Activated naive CD8-positive, alpha-beta T cell (primary cell): ENCODE data around the gene APOF.
"Not testable (repeated sequence)": the region's sequence is repeated elsewhere in the genome, so short reads cannot be mapped to it uniquely, and the experiment has no call there.

ENCODE experiments used
- H3K27ac Mint-ChIP-seq: one replicate; pipeline ENCODE4 v1.8.0; 2021; ENCODE audit warnings: mixed read lengths
- H3K27me3 Mint-ChIP-seq: one replicate; pipeline ENCODE4 v1.8.0; 2021; ENCODE audit warnings: mixed read lengths
- H3K36me3 Mint-ChIP-seq: one replicate; pipeline ENCODE4 v1.8.0; 2021; ENCODE audit warnings: mixed read lengths
- H3K4me1 Mint-ChIP-seq: one replicate; pipeline ENCODE4 v1.8.0; 2021; ENCODE audit warnings: low read depth, mixed read lengths
- H3K4me3 Mint-ChIP-seq: one replicate; pipeline ENCODE4 v1.8.0; 2021; ENCODE audit warnings: mild to moderate bottlenecking, mixed read lengths
- H3K9me3 Mint-ChIP-seq: one replicate; pipeline ENCODE4 v1.8.0; 2021; ENCODE audit warnings: low read depth, mixed read lengths

Gene APOF

DNA sequence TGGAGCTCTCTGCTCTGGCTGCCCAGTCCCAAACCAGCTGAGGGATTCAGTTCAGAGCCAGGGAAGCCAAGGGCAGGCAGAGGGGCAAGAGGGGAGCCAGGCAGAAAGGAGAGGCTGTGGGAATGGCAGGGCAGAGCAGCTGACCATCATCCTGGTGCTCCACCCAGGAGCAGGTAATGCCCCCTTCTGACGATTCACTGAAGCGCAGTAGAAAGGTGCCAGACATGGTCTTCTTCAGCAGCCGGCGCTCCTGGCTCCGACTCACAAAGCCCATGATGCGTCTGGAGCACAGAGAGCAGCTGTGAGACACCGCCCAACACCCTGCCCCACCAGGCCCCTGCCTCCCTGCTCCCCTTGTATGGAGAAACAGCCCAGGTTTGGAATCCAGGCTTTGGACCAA, 16.0 kb downstream of the APOF start:
- Mint-ChIP-seq H3K9me3 (no peaks in the 10 kb centered on the region), H3K4me3 (no peak overlapping the region), H3K27ac (no peak overlapping the region), H3K27me3 (no peaks in the 10 kb centered on the region), H3K36me3 (peaks cover 8% of the 10 kb centered on the region), H3K4me1 (peaks cover under 1% of the 10 kb centered on the region)

DNA sequence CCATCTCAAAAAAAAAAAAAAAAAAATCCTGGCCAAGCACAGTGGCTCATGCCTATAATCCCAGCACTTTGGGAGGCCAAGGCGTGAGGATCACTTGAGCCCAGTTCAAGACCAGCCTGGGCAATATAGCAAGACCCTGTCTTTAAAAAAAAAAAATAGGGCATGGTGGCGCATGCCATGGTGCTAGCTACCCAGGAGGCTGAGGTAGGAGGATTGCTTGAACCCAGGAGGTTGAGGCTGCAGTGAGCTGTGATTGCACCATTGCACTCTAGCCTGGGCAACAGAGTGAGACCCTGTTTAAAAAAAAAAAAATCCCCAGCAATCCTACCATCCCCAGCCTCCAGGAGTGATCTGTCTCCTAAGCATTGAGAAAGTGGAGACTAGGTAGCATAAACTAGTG, 20.4 kb downstream of the APOF start:
- Mint-ChIP-seq H3K4me1 (peaks cover 38% of the 10 kb centered on the region), H3K36me3 (peaks cover 16% of the 10 kb centered on the region), H3K27ac (peak overlapping the region; percentile 24)
- H3K9me3 Mint-ChIP-seq, H3K4me3 Mint-ChIP-seq, H3K27me3 Mint-ChIP-seq: not testable (repeated sequence)

- Mint-ChIP-seq H3K4me1 (peaks cover 43% of the 10 kb centered on the region), H3K36me3 (peaks cover 16% of the 10 kb centered on the region), H3K9me3 (no peaks in the 10 kb centered on the region), H3K27ac (peak overlapping the region; percentile 76), H3K27me3 (no peaks in the 10 kb centered on the region), H3K4me3 (no peak overlapping the region)
Measured at GRCh38 chr12:56341616-56342015, 21.0 kb downstream of the APOF start.

- Mint-ChIP-seq H3K4me1 (peaks cover 51% of the 10 kb centered on the region), H3K27ac (peak overlapping the region; percentile 100), H3K27me3 (no peaks in the 10 kb centered on the region), H3K4me3 (peak overlapping the region; percentile 98), H3K9me3 (no peaks in the 10 kb centered on the region), H3K36me3 (peaks cover 11% of the 10 kb centered on the region)
Measured at GRCh38 chr12:56339158-56339422, 23.6 kb downstream of the APOF start.

DNA sequence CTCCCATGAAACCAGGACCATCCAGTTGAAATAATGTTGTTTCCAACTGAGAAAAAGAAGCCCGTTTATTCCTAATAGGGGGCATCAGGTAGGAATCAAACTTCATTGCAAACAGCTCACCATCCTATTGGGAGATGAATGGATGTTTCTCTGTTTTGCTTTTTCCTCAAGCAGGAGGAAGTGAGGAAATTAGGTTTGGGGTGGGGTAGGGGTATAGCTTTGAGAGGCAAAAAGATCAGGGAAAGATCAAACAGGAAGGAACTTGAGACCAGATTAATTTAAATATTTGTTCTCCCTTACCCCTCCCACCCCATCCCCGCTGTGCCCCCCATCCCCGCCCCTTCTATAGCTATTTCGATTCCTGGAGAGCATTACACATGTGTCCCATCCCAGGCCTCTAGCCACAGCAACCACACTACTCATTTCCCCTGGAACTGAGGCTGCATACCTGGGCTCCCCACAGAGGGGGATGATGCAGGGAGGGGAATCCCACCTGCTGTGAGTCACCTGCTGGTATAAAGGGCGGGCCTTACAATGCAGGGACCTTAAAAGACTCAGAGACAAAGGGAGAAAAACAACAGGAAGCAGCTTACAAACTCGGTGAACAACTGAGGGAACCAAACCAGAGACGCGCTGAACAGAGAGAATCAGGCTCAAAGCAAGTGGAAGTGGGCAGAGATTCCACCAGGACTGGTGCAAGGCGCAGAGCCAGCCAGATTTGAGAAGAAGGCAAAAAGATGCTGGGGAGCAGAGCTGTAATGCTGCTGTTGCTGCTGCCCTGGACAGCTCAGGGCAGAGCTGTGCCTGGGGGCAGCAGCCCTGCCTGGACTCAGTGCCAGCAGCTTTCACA, 24.1 kb downstream of the APOF start, which contains the start of gene IL23A:
TSS of gene IL23A (plus strand) at position 577 of the 850 bp plus-strand sequence. CDS start at position 738, 161 bp downstream.
- Mint-ChIP-seq H3K4me3 (peak within 1 kb of the TSS; percentile 98), H3K27ac (peak within 1 kb of the TSS; percentile 100), H3K36me3 (peaks cover 11% of the 10 kb centered on the region), H3K27me3 (no peaks in the 10 kb centered on the region), H3K9me3 (no peaks in the 10 kb centered on the region), H3K4me1 (peaks cover 51% of the 10 kb centered on the region)

DNA sequence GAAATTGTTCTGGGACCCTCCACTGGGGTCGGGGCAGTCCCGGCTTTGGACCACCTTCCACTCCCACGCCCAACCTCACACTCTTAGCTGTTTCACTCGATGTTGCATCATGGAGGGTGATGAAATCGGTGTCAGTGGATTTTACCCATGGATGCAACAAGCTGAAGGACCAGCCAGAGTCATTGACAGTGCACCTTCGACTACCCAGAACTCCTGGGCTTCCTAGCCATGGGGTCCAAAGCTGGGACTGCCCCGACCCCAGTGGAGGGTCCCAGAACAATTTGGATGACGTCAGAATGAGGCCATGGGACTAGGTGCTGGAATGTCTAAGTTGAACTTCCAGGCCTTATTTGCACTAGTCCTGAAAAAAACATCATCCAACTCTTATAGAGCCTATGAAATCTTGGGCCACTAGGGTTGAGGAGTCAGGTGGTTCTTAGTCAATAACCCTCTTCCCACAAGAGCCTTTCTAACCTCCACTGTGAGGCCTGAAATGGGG, 24.9 kb downstream of the APOF start:
- Mint-ChIP-seq H3K4me1 (peaks cover 58% of the 10 kb centered on the region), H3K9me3 (no peaks in the 10 kb centered on the region), H3K36me3 (peaks cover 11% of the 10 kb centered on the region), H3K4me3 (peak overlapping the region; percentile 65), H3K27me3 (no peaks in the 10 kb centered on the region), H3K27ac (peak overlapping the region; percentile 100)

DNA sequence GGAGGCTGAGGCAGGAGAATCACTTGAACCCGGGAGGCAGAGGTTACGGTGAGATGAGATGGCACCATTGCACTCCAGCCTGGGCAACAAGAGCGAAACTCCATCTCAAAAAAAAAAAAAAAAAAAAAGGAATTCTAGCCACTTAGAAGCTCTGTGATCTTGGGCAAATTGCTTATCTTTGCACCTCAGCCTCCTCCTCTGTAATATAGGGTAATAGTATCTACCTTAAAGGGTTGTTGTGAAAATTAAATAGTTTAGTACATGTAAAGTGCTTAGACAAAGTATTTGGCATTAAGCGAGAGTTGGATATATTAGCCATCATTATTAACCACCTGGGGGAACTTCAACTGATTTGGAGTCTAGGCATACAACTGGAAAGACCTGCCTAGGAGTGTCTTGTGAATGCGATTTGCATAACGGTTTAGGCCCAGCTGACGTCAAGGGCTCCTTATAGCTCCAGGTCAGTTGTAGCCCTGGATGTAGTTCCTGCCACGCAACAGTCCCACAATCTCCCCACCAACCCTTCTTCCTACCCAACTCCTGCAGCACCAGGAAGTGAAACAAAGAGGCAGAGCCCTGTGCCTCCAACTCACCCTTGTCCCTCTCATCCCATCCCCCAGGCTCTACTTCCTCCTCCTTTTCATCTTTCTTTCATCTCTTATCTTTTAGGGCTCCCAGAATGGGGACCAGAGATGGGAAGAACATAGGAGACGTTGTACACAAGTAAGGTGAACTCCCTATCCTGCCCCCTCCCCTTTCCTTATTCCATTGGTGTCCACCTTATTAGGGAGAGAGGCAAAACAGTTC, 26.1 kb downstream of the APOF start:
- H3K27ac Mint-ChIP-seq: peak overlapping the region; percentile 81

GRCh38 chr12:56335527-56335926, 27.1 kb downstream of the APOF start:
- not testable (repeated sequence) for H3K27ac Mint-ChIP-seq
- H3K4me1 Mint-ChIP-seq: peaks cover 59% of the 10 kb centered on the region

More for the DNA sequence above, 26.1 kb downstream of the APOF start:
- Mint-ChIP-seq H3K4me3 (peak overlapping the region; percentile 46), H3K9me3 (no peaks in the 10 kb centered on the region), H3K36me3 (peaks cover 11% of the 10 kb centered on the region), H3K4me1 (peaks cover 63% of the 10 kb centered on the region), H3K27me3 (no peaks in the 10 kb centered on the region)

GRCh38 chr12:56334490-56334793, 28.2 kb downstream of the APOF start:
- H3K4me3 Mint-ChIP-seq: peak overlapping the region; percentile 93
- peak overlapping the region; percentile 99 for H3K27ac Mint-ChIP-seq
- peaks cover 50% of the 10 kb centered on the region for H3K4me1 Mint-ChIP-seq
- no peaks in the 10 kb centered on the region for H3K9me3 Mint-ChIP-seq
- H3K27me3 Mint-ChIP-seq: no peaks in the 10 kb centered on the region
- H3K36me3 Mint-ChIP-seq: peaks cover 7% of the 10 kb centered on the region

More at GRCh38 chr12:56335527-56335926, 27.1 kb downstream of the APOF start:
- H3K9me3 Mint-ChIP-seq, H3K27me3 Mint-ChIP-seq, H3K4me3 Mint-ChIP-seq: not testable (repeated sequence)
- peaks cover 11% of the 10 kb centered on the region for H3K36me3 Mint-ChIP-seq

GRCh38 chr12:56333679-56334489, 28.8 kb downstream of the APOF start, which contains the start of gene PAN2:
PAN2 (minus strand) TSS chr12:56334000; CDS start chr12:56333094, 906 bp downstream.
- peaks cover 44% of the 10 kb centered on the region for H3K4me1 Mint-ChIP-seq
- H3K27ac Mint-ChIP-seq: peak within 1 kb of the TSS; percentile 99
- peak within 1 kb of the TSS; percentile 93 for H3K4me3 Mint-ChIP-seq
- H3K36me3 Mint-ChIP-seq: peaks cover 2% of the 10 kb centered on the region
- no peaks in the 10 kb centered on the region for H3K9me3 Mint-ChIP-seq
- H3K27me3 Mint-ChIP-seq: no peaks in the 10 kb centered on the region

DNA sequence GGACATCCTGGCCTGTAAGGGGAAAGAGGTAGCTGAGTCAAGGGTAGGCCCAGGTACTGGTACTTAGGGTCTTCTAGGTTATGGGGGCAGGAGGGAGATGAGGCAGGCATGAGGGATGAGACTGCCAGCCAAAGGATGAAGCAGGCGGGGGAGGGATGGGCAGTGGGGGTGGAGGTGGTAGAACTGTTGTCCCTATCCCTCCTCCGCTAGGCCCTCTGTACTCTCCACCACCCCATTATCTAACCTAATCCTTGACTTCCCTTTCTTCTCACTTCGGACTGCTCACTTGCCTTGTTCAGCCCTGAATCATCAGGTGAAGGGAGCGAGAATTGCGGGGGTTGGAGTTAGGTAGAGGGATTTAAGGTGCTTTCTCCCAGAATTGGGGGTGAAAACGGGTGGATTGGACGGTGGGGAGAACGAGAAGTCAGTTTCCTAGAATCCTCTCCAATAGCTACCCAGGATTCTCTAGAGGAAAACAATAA, 29.4 kb downstream of the APOF start:
- Mint-ChIP-seq H3K4me3 (peak overlapping the region; percentile 93), H3K27me3 (no peaks in the 10 kb centered on the region), H3K27ac (peak overlapping the region; percentile 99), H3K4me1 (peaks cover 41% of the 10 kb centered on the region), H3K9me3 (no peaks in the 10 kb centered on the region), H3K36me3 (peaks cover 2% of the 10 kb centered on the region)

DNA sequence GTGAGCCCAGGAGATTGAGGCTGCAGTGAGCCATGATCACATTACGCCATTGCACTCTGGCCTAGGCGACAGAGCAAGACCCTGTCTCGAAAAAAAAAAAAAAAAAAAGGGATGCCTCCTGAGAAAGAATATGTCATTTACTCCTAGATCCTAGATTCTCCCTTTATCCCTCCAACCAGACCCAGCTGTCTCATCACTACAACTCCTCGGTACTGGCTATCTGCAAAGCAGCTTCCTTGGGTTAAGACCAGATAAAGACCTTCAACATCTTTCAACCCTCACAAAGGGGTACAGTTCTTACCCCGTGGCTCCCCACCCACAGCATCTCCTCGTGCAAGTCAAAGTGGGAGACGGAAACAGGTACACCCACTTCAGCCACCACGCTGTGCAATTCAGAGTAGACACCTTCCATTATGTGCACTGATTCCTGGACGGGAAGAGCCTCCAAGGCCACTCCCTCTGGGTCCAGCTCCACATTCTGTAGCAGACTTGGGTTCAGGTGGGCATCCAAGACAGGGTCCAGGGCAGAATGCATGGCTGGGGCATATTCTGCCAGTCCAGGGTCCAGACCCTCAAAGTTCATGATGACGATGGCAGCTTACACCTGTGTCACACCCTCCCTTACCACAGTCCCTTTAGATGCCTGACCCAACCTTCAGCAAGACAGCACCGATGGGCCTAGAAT, 30.0 kb downstream of the APOF start:
- H3K27me3 Mint-ChIP-seq: no peaks in the 10 kb centered on the region
- H3K36me3 Mint-ChIP-seq: peaks cover 5% of the 10 kb centered on the region
- H3K27ac Mint-ChIP-seq: peak overlapping the region; percentile 99
- no peaks in the 10 kb centered on the region for H3K9me3 Mint-ChIP-seq
- H3K4me1 Mint-ChIP-seq: peaks cover 35% of the 10 kb centered on the region
- peak overlapping the region; percentile 93 for H3K4me3 Mint-ChIP-seq

- no peaks in the 10 kb centered on the region for H3K9me3 Mint-ChIP-seq
- H3K36me3 Mint-ChIP-seq: peaks cover 5% of the 10 kb centered on the region
- no peaks in the 10 kb centered on the region for H3K27me3 Mint-ChIP-seq
- H3K4me1 Mint-ChIP-seq: peaks cover 24% of the 10 kb centered on the region
- no peak overlapping the region for H3K4me3 Mint-ChIP-seq
- H3K27ac Mint-ChIP-seq: peak overlapping the region; percentile 7
Measured at GRCh38 chr12:56330936-56331490, 31.6 kb downstream of the APOF start.

DNA sequence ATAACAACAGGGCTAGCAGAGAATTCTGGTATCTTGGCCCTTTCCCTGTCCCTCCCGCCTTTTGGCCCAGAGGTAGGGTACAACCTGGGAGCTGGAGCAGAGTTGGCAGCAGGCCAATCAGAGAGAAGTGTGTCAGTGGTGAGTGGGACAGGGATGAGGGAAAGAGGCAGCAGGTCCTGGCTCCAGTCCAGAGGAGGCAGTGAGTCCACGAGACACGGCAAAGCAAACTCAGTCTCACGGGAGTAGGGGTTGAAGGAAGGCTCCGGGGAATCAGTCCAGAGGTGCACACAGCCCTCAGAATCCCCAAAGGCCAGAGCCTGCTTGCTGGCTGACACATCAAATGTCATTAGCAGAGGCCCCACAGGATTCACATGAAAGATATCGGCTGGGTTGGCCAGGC, 36.1 kb downstream of the APOF start:
- Mint-ChIP-seq H3K9me3 (no peaks in the 10 kb centered on the region), H3K27ac (no peak overlapping the region)

More for the DNA sequence above, 36.1 kb downstream of the APOF start:
- Mint-ChIP-seq H3K4me3 (no peak overlapping the region), H3K4me1 (peaks cover 5% of the 10 kb centered on the region), H3K27me3 (no peaks in the 10 kb centered on the region), H3K36me3 (peaks cover 5% of the 10 kb centered on the region)
